ENCODE data around the gene VILL.

- no peak for TF ChIP-seq POLR2A (IDR thresholded peaks at IDR 0.05; ENCODE audit: low read depth, low read length)
- TF ChIP-seq POLR2AphosphoS5 (IDR thresholded peaks at IDR 0.05; ENCODE audit: low read depth, low read length): no peak
These were observed 46.2 kb upstream of the VILL start for GRCh38 chr3:37944391-37944842.

Data from GM12891 (cell line).